OCI-LY7 (cell line): Measurements from ENCODE around the gene C3orf20. TPM values are rescaled to one million over a fixed set of nuclear protein-coding genes. Genes with fewer than 3 reads are reported as not detected.

Source experiments
- BruUV-seq: library from RNA; stranded (reverse); fragments of 400-500 nt; replicated peaks from 2 replicates; lab custom pipeline; 2021; lab: Mats Ljungman, UMichigan
- CTCF ChIA-PET: fragments of 300-600 bp; sonication (Branson Sonifier 250); formaldehyde crosslinking; loops from one replicate; lab custom pipeline; 2022; ENCODE audit warnings: antibody characterized with exemption; ENCODE audit not compliant: unreplicated experiment; lab: Charles Lee
- POLR2A ChIA-PET: fragments of 300-600 bp; sonication (Branson Sonifier 250); formaldehyde crosslinking; loops from one replicate; lab custom pipeline; 2022; ENCODE audit warnings: antibody characterized with exemption; lab: Charles Lee
- DNase-seq: peaks from one replicate; pipeline ENCODE4 v3.0.0-alpha.2; 2015; ENCODE audit warnings: low spot score
- H2AFZ ChIP-seq: fragments of 200-600 bp; sonication (generic), shearing (Covaris generic); 2 replicates; pipeline ENCODE4 v1.6.1; 2014; ENCODE audit warnings: mild to moderate bottlenecking, antibody characterized with exemption, low read length, moderate library complexity
- H3K27ac ChIP-seq: fragments of 200-600 bp; sonication (generic); 2 replicates; pipeline ENCODE4 v1.5.1; 2014; ENCODE audit warnings: mixed run types, low read depth, mild to moderate bottlenecking, moderate library complexity, low read length, inconsistent platforms; ENCODE audit not compliant: poor library complexity, severe bottlenecking
- H3K36me3 ChIP-seq: fragments of 200-600 bp; sonication (generic); 2 replicates; pipeline ENCODE4 v1.6.1; 2014; ENCODE audit warnings: mild to moderate bottlenecking, antibody characterized with exemption, low read length, moderate library complexity, mixed read lengths; ENCODE audit not compliant: insufficient read depth
- H3K4me1 ChIP-seq: fragments of 200-600 bp; sonication (generic); 2 replicates; pipeline ENCODE4 v1.5.1; 2014; ENCODE audit warnings: mild to moderate bottlenecking, low read length; ENCODE audit not compliant: insufficient read depth, poor library complexity, severe bottlenecking
- H3K4me2 ChIP-seq: fragments of 200-600 bp; sonication (generic); 2 replicates; pipeline ENCODE4 v1.6.1; 2014; ENCODE audit warnings: mild to moderate bottlenecking, low read length
- H3K4me3 ChIP-seq: fragments of 200-600 bp; sonication (generic); 2 replicates; pipeline ENCODE4 v1.5.1; 2014; ENCODE audit warnings: mild to moderate bottlenecking, low read depth, low read length; ENCODE audit not compliant: poor library complexity, severe bottlenecking
- H3K79me2 ChIP-seq: fragments of 200-600 bp; sonication (generic); 2 replicates; pipeline ENCODE4 v1.6.1; 2016; ENCODE audit warnings: low read depth, mild to moderate bottlenecking, low read length, moderate library complexity, mixed read lengths; ENCODE audit not compliant: insufficient read depth
- H3K9me2 ChIP-seq: fragments of 200-600 bp; sonication (generic); 2 replicates; pipeline ENCODE4 v1.6.1; 2016; ENCODE audit warnings: mild to moderate bottlenecking, low read length, mixed read lengths; ENCODE audit not compliant: insufficient read depth
- H3K9me3 ChIP-seq: fragments of 200-600 bp; sonication (generic); 2 replicates; pipeline ENCODE4 v1.6.1; 2014; ENCODE audit warnings: mild to moderate bottlenecking, mixed run types, low read length, mixed read lengths
- H4K20me1 ChIP-seq: fragments of 200-600 bp; sonication (generic); 2 replicates; pipeline ENCODE4 v1.6.1; 2014; ENCODE audit warnings: mild to moderate bottlenecking, antibody characterized with exemption, low read length, moderate library complexity, mixed read lengths; ENCODE audit not compliant: insufficient read depth
- EZH2phosphoT487 ChIP-seq: fragments of 200-600 bp; sonication (generic); IDR thresholded peaks from 2 replicates; pipeline ENCODE4 v1.6.1; 2018; ENCODE audit warnings: low read depth, borderline replicate concordance, mild to moderate bottlenecking, mixed run types, antibody characterized with exemption, low read length, moderate library complexity, mixed read lengths
- intact Hi-C: fragments of 100-400 bp; cut with micrococcal nuclease; formaldehyde crosslinking; loops from one replicate; pipeline ENCODE4 v1.10.0; 2022; ENCODE audit not compliant: unreplicated experiment
- total RNA-seq, 2 experiments: library from RNA; depleted of rRNA in 1 of 2; stranded (reverse); fragments of >200 nt in 1 of 2; shearing (Covaris generic) in 1 of 2; gene quantifications; 2 replicates each; pipeline ENCODE4 v1.2.3, GENCODE V29; 2014 to 2022
- TF ChIP-seq, protein P1 (sequence below): fragments of 200-600 bp; sonication (generic); conservative IDR thresholded peaks from 2 replicates; pipeline ENCODE4 v1.5.1; 2014; ENCODE audit warnings: mild to moderate bottlenecking, antibody characterized with exemption, low read length, moderate library complexity, mixed read lengths

Gene C3orf20
- total RNA-seq, 2 experiments from 2014 or later: 2.2 to 2.7 TPM

DNA sequence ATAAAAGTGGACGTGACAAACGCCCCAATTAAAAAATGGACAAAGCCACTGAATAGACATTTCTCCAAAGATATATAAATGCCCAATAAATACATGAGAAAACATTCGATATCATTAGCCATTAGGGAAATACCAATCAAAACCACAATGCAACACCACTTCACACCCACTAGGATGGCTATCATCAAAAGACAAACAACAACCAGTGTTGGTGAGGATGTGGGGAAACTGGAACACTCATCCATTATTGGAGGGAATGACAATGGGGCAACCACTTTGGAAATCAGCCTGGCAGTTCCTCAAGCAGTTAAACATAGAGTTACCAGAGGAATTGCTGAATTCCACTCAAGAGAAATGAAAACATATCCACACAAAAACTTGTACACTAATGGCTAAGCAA, 111.4 kb downstream of the C3orf20 start:
- POLR2A ChIA-PET: no interaction called here
- H3K9me3 ChIP-seq: no peaks in the 10 kb centered on the region

DNA sequence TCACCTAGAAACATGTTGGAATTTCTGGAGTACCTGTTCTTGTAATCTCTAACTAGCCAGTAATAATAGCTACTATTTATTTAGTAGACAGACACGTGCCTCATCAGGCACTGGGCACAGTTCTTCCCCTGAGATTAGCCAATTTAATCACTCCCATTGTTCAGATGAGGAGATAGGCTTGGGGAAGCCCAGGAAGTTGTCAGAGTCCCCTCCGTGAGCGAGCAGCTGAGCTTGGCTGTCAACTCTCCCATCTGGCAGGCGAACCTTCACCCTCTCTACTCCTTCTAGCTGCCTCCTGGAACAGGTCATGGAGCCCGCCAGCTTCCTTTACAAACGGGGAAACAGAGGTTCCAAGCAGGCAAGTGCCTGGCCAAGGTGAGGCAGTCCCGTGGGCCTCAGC, 112.7 kb downstream of the C3orf20 start:
- intact Hi-C loops: loop anchor here (10.0 kb wide), 1 partner anchor 283 kb away; no protein-coding TSS in a partner anchor
- Histone ChIP-seq H2AFZ (no peak overlapping the region), H4K20me1 (no peaks in the 10 kb centered on the region), H3K36me3 (no peaks in the 10 kb centered on the region), H3K79me2 (no peaks in the 10 kb centered on the region), H3K4me1 (no peaks in the 10 kb centered on the region), H3K4me2 (no peak overlapping the region), H3K9me2 (no peaks in the 10 kb centered on the region), H3K27ac (no peak overlapping the region), H3K4me3 (no peak overlapping the region), H3K9me3 (no peaks in the 10 kb centered on the region)
- ChIA-PET CTCF (interaction anchor here (1.0 kb wide), 1 partner anchor 144 kb away, joined by 3 read pairs; no protein-coding TSS in a partner anchor), POLR2A (interaction anchor here (0.6 to 0.7 kb wide), 2 partner anchors 115 to 134 kb away, joined by 3 read pairs; no protein-coding TSS in a partner anchor)
- BruUV-seq: no TSS peak
- DNase-seq: no peak
- TF ChIP-seq, protein P1, sequence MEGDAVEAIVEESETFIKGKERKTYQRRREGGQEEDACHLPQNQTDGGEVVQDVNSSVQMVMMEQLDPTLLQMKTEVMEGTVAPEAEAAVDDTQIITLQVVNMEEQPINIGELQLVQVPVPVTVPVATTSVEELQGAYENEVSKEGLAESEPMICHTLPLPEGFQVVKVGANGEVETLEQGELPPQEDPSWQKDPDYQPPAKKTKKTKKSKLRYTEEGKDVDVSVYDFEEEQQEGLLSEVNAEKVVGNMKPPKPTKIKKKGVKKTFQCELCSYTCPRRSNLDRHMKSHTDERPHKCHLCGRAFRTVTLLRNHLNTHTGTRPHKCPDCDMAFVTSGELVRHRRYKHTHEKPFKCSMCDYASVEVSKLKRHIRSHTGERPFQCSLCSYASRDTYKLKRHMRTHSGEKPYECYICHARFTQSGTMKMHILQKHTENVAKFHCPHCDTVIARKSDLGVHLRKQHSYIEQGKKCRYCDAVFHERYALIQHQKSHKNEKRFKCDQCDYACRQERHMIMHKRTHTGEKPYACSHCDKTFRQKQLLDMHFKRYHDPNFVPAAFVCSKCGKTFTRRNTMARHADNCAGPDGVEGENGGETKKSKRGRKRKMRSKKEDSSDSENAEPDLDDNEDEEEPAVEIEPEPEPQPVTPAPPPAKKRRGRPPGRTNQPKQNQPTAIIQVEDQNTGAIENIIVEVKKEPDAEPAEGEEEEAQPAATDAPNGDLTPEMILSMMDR: no peak
- no peak for TF ChIP-seq EZH2phosphoT487

More for the DNA sequence above, 111.4 kb downstream of the C3orf20 start:
- Histone ChIP-seq H3K9me2 (no peaks in the 10 kb centered on the region), H3K4me1 (no peaks in the 10 kb centered on the region), H3K4me3 (no peak overlapping the region), H4K20me1 (no peaks in the 10 kb centered on the region), H3K79me2 (no peaks in the 10 kb centered on the region), H3K27ac (no peak overlapping the region), H2AFZ (no peak overlapping the region), H3K36me3 (no peaks in the 10 kb centered on the region), H3K4me2 (no peak overlapping the region)
- BruUV-seq: no TSS peak
- TF ChIP-seq, protein P1: no peak
- TF ChIP-seq EZH2phosphoT487: no peak
- CTCF ChIA-PET: no interaction called here
- intact Hi-C loops: loop anchor here (10.0 kb wide), 1 partner anchor 282 kb away; no protein-coding TSS in a partner anchor
- no peak for DNase-seq

DNA sequence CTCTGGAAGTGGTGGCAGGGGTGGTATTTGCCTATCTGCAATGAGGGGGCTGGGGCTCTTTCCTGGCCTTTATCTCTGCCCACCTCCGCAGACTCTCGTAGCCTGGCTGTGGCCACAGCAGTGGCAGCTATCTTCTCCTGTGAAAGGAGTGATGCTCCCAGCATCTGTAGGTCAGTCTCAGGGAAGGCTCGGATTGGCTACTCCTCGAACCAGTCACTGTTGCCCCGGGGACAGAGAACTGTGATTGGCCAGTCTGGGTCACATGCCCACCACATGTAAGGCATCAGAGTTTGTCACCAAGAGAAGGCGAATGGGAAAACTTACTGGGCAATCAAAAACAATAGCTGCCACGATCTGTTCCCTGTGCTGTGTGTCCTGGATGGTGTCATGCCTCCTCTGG, 113.7 kb downstream of the C3orf20 start:
- Histone ChIP-seq H3K9me3 (no peaks in the 10 kb centered on the region), H3K36me3 (no peaks in the 10 kb centered on the region), H3K4me2 (no peak overlapping the region; the same call in 1 of the 2 replicates), H3K4me3 (no peak overlapping the region), H2AFZ (no peak overlapping the region), H3K9me2 (no peaks in the 10 kb centered on the region), H3K27ac (no peak overlapping the region), H4K20me1 (no peaks in the 10 kb centered on the region), H3K79me2 (no peaks in the 10 kb centered on the region), H3K4me1 (no peaks in the 10 kb centered on the region)
- ChIA-PET POLR2A (interaction anchor here (0.5 kb wide), 1 partner anchor 39 kb away, joined by 3 read pairs; no protein-coding TSS in a partner anchor), CTCF (interaction anchor here (1.0 kb wide), 1 partner anchor 143 kb away, joined by 3 read pairs; no protein-coding TSS in a partner anchor)
- intact Hi-C loops: loop anchor here (10.0 kb wide), 1 partner anchor 284 kb away; no protein-coding TSS in a partner anchor
- peak; percentile 11 for DNase-seq
- BruUV-seq: no TSS peak
- no peak for TF ChIP-seq EZH2phosphoT487
- TF ChIP-seq, protein P1: no peak
